C4-2B (cell line): ENCODE measurements around the gene CETN1.

ENCODE experiments used
- H3K27ac ChIP-seq: fragments of 450-650 bp; 2 replicates; pipeline ENCODE4 v1.5.1; 2017
- ZFX ChIP-seq: fragments of 450-650 bp; IDR thresholded peaks from 2 replicates; pipeline ENCODE4 v1.6.1; 2017
- TF ChIP-seq, protein P1 (sequence below): fragments of 450-650 bp; conservative IDR thresholded peaks from 2 replicates; pipeline ENCODE4 v1.5.1; 2017; ENCODE audit warnings: mild to moderate bottlenecking

The CETN1 gene

DNA sequence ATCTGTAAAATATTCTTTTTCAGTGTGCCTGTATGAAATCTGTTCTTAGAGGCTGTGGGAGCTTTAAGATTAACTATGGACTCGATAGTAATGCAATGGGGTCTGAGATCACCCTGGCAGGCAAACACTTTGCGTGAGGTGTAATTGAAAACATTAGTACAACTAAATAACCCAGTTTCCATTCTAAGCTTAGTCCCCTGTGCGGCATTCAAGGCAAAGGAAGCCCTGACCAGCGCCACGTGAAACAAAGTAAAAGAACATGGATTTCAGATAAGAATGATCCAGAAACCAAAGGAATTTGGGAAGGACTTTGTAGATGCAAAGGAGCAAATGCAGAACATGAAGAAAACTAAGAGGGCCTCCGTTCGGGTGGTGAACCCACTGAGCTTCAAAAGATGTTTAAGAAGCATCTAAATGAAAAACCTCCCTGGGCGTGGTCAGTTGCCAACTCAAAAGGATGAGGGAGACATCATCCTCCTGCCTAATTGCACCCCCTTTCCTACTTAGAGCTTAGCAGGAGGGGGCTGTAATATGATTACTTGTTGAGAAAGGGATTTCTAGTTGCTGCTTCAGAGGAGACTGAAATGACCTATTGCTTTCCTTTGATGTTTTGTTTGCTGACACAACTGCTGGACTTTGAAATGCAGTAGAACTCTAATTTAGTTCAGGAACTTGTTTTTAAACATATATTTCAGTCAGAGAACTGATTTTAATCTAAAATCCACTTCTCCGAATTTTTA is 7.9 kb upstream of the CETN1 start:
- H3K27ac ChIP-seq, result no peak overlapping the region
- TF ChIP-seq ZFX, result no peak
- TF ChIP-seq, protein P1, sequence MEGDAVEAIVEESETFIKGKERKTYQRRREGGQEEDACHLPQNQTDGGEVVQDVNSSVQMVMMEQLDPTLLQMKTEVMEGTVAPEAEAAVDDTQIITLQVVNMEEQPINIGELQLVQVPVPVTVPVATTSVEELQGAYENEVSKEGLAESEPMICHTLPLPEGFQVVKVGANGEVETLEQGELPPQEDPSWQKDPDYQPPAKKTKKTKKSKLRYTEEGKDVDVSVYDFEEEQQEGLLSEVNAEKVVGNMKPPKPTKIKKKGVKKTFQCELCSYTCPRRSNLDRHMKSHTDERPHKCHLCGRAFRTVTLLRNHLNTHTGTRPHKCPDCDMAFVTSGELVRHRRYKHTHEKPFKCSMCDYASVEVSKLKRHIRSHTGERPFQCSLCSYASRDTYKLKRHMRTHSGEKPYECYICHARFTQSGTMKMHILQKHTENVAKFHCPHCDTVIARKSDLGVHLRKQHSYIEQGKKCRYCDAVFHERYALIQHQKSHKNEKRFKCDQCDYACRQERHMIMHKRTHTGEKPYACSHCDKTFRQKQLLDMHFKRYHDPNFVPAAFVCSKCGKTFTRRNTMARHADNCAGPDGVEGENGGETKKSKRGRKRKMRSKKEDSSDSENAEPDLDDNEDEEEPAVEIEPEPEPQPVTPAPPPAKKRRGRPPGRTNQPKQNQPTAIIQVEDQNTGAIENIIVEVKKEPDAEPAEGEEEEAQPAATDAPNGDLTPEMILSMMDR, result no peak

DNA sequence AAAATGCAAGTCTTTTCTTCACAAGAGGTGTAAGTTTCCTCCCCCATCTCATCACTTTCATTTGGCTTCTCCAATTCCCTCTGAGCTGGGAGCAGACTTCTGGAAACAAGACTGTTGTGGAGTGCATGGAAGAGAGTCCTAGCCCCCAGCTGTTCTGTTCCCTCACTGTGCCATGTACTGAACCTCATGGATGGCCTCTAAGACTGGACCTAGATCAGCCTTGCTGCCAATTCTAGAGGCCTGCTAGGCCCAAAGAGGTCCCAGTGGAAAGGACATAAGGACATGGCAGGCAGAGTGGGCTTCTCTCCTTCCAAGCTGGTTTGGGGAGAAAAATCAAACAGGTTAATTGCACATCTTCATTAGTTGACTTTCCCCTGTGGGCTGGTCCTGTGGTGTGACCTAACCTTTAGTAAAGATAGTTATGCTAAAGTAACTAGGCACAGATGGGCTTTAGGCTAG is 7.3 kb upstream of the CETN1 start:
- TF ChIP-seq, protein P1, result no peak
- no peak for TF ChIP-seq ZFX

DNA sequence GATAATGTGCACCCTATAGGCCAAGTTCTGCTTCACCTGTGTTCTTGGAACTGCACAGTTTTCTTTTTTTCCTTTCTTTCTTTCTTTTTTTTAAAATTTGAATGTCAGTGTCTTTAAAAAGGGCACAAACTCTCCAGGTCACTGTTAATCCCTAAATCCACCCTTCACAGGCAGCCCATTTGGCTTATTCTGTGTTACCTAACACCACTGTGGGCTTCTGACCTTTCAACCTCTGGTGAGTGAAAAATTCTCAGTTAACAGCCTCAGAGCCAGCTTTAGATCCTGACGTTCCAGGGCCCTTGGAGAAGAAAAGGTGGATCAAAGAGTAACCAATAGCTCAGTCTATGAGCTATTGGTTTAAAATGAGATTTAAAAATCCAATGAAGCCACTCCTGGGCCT is 6.8 kb upstream of the CETN1 start:
- no peak for TF ChIP-seq ZFX
- TF ChIP-seq, protein P1, result no peak
- no peak overlapping the region for H3K27ac ChIP-seq

More for the DNA sequence above, 7.3 kb upstream of the CETN1 start:
- no peak overlapping the region for H3K27ac ChIP-seq

DNA sequence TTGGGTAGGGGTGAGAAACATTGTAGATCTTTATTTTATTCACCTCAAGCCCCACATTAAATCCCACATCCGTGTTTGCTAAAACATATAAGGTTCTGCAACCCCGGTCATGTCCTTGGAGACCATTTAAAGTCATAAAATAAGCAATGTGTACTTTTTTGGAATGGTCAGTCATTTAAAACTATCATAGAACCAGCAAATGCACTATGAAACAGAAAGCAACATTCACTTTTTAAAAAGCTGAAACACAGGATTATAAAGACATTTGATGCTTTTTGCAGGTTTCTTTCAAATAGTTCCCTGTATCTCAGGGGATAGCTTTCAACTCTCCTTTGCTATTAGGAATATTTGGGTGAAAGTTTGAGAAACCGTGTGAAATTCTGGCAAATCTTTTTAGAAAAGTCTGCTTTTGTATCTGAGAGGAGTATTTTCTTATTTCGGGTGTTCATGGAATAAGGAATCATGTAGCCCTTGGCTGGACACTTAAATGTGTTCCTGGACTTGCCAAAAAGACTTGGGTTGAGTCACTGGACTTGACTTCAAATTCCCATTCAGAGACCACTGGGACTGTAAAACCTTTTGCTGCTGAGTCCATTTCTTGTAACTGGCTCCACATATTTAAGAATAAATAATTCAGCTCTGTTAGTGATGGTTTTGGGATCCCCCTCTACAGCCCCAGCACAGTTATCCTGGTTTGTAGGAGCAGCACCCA is 5.9 kb upstream of the CETN1 start:
- no peak overlapping the region for H3K27ac ChIP-seq

DNA sequence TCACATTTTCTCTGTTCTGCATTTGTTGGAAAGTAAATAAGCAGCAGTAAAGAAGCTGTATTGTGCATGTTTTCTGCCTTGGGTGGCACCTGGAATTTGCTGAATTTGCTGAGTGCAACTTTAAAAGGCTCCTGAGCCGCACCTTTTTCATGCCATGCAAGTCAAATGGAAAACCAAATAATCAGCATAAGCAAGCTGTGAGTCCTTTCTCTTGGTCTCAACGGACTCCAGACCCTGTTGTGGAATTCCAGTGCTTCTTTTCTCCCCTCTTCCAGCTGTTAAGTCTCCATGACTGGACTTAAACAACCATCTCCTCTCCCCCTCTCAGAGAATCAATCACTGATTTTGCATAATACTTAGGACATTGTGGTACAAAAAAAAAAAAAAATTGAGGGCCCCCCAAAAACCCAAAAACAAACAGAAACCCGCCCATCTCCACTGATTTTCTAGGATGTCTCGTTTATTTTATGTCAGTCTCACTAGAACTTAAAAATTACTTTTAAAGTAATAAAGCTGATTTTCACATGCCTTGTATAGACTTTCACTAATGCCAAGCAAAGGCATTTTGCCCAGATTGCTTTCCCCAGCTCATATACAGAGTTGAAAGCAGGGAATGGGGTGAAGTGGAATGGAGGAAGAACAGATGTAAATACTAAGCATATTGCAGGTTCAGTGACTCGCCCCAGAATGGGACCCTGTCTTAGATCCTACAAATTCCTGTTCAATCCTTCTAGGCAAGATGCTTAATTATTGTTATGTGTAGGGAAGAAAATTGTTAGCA is 5.1 kb upstream of the CETN1 start:
- H3K27ac ChIP-seq, result no peak overlapping the region

More for the DNA sequence above, 5.9 kb upstream of the CETN1 start:
- TF ChIP-seq, protein P1, result no peak
- TF ChIP-seq ZFX, result no peak

DNA sequence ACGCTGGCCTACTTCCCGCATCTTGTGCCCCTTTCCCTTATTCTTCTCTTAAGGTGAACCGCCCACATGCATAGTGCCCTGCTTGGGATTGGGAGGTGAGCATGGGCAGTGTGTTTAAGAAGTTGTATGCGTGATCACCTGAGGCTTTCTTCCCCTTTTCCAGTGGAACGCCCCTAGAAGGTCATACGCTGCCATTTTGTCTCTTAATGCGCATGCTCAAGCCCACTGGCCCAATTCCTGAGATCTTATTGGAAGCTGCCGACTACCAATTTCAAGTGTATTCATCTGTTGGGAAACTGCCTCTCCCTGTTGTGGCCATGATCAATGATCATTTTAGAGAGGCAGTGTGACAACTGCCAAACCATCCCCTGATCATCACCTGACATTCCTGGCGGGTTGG is 3.3 kb upstream of the CETN1 start:
- TF ChIP-seq, protein P1, result no peak
- no peak for TF ChIP-seq ZFX
- no peak overlapping the region for H3K27ac ChIP-seq

More for the DNA sequence above, 5.1 kb upstream of the CETN1 start:
- no peak for TF ChIP-seq ZFX
- TF ChIP-seq, protein P1, result no peak
